Lower leg skin (tissue), 4 donors: Measurements from ENCODE around the gene S1PR4. TPM values are rescaled to one million over a fixed set of nuclear protein-coding genes. Genes with fewer than 3 reads are reported as not detected.

ENCODE experiments used
- DNase-seq, 2 donors: peaks; one replicate each; pipeline ENCODE4 v3.0.0-alpha.2; 2019; ENCODE audit warnings: low spot score in 2 of 2
- H3K4me3 ChIP-seq: fragments of 200-600 bp; sonication (generic); 2 replicates; pipeline ENCODE4 v1.5.1; 2017; ENCODE audit warnings: mild to moderate bottlenecking, low read depth; ENCODE audit not compliant: poor library complexity, severe bottlenecking
- CTCF ChIP-seq, 3 donors: fragments of 450-650 bp; IDR thresholded peaks; one replicate each; pipeline ENCODE4 v1.5.1; 2016; ENCODE audit warnings: antibody characterized with exemption in 3 of 3, mild to moderate bottlenecking in 3 of 3, moderate library complexity in 2 of 3
- POLR2A ChIP-seq, 2 donors: fragments of 450-650 bp; IDR thresholded peaks; one replicate each; pipeline ENCODE4 v1.6.1; 2016 to 2017; ENCODE audit warnings: antibody characterized with exemption in 2 of 2, mild to moderate bottlenecking in 1 of 2, moderate library complexity in 1 of 2
- WGBS, 2 donors: methylation state at CpG; one replicate each; pipeline ENCODE4 v1.1.5; 2018; 5-methylcytosine and 5-hydroxymethylcytosine counted together
- intact Hi-C: fragments of 100-400 bp; cut with DNase I; formaldehyde crosslinking; loops from one replicate; pipeline ENCODE4 v1.15.0; 2023; ENCODE audit warnings: low total_unique reads
- total RNA-seq, 4 donors: library from RNA; depleted of rRNA; stranded (reverse); fragments of >200 nt; gene quantifications; one replicate each; pipeline ENCODE4 v1.1.0, GENCODE V29; 2016

The S1PR4 gene
- total RNA-seq, 4 donors from 2014 or later = 0.19 to 3.4 (median 2.2) TPM; not detected in 1

GRCh38 chr19:3206216-3206953 lies 27.8 kb downstream of the S1PR4 start:
- no peak for DNase-seq
- no peak overlapping the region for H3K4me3 ChIP-seq
- 96 to 97% methylated on average over 17 to 28 of the region's 28 CpGs for WGBS, 2 donors
- intact Hi-C loops = no loop called here
- TF ChIP-seq CTCF (IDR thresholded peaks at IDR 0.05) (no peak), POLR2A (IDR thresholded peaks at IDR 0.05) (no peak)

DNA sequence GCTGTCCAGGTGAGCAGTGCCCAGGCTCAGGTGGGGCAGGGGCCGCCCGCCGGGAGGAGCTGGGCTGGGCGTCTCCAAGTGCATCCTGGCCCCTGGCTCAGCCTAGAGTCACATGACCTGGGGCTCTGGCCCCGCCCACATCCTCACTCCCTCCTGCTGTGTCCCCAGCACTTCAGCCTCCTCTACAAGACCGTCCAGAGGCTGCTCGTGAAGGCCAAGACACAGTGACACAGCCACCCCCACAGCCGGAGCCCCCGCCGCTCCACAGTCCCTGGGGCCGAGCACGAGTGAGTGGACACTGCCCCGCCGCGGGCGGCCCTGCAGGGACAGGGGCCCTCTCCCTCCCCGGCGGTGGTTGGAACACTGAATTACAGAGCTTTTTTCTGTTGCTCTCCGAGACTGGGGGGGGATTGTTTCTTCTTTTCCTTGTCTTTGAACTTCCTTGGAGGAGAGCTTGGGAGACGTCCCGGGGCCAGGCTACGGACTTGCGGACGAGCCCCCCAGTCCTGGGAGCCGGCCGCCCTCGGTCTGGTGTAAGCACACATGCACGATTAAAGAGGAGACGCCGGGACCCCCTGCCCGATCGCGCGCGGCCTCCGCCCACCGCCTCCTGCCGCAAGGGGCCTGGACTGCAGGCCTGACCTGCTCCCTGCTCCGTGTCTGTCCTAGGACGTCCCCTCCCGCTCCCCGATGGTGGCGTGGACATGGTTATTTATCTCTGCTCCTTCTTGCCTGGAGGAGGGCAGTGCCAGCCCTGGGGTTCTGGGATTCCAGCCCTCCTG lies 29.1 kb downstream of the S1PR4 start:
- no peak for DNase-seq
- no peak for TF ChIP-seq POLR2A (IDR thresholded peaks at IDR 0.05)
- TF ChIP-seq CTCF (IDR thresholded peaks at IDR 0.05) = no peak
- intact Hi-C loops = no loop called here
- no peak overlapping the region for H3K4me3 ChIP-seq
- WGBS, 2 donors = 90 to 96% methylated on average over 26 to 31 of the region's 43 CpGs

- WGBS, 2 donors = 85 to 88% methylated on average over 32 to 33 of the region's 33 CpGs
Observed at GRCh38 chr19:3208317-3209207, 30.0 kb downstream of the S1PR4 start.

DNA sequence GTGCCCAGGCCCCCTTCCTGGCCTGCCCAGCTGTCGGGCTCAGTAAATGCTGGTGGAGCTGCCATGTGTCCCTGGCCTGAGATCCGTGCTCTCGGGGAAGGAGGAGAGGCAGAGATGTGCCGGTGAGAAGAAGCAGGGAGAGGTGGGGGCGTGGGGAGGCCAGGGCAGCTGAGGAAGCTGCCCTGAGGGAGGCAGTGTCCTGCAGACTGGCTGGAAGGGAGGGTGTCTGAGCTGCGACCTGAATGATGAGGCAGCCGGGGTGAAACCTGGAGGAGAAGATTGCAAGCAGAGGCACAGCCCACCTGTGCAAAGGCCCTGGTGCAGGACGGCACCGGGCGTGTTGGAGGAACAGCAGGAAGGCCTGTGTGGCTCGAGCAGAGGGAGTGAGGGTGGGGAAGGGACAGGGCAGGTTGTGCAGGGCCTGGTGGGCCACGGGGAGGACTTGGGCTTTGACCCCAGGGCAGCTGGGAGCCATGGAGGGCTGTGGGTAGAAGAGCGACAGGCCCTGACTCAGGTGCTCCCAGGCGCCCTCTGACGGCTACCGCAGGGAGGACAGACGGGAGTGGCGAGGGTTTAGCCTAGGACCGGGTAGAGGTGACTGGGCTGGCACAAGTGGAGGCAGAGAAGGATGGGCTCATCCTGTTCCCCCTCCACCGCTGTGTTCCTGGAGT lies 31.9 kb downstream of the S1PR4 start:
- TF ChIP-seq POLR2A (IDR thresholded peaks at IDR 0.05) (no peak), CTCF (IDR thresholded peaks at IDR 0.05) (no peak)
- DNase-seq = peak in 1 of 2 donors; percentile 30
- WGBS, 2 donors = 40 to 41% methylated on average over 20 of the region's 20 CpGs
- intact Hi-C loops = no loop called here
- no peak overlapping the region for H3K4me3 ChIP-seq

More at GRCh38 chr19:3208317-3209207, 30.0 kb downstream of the S1PR4 start:
- intact Hi-C loops = no loop called here
- no peak for TF ChIP-seq POLR2A (IDR thresholded peaks at IDR 0.05)
- no peak for TF ChIP-seq CTCF (IDR thresholded peaks at IDR 0.05)
- DNase-seq = no peak
- H3K4me3 ChIP-seq = no peak overlapping the region

- 42 to 60% methylated on average over 12 of the region's 12 CpGs for WGBS, 2 donors
- TF ChIP-seq POLR2A (IDR thresholded peaks at IDR 0.05) = no peak
- TF ChIP-seq CTCF (IDR thresholded peaks at IDR 0.05) = no peak
- DNase-seq = no peak
- H3K4me3 ChIP-seq = no peak overlapping the region
- intact Hi-C loops = no loop called here
Observed at GRCh38 chr19:3211191-3211590, 32.6 kb downstream of the S1PR4 start.
